Activated T-helper 9 cell treated with anti-CD3 and anti-CD28 coated beads, Interleukin-2, amount 50 U/mL, for 16 hours (primary cell): ENCODE measurements around the gene RASA3.

Source experiments
- DNase-seq: peaks from one replicate; pipeline ENCODE4 v3.0.0-alpha.2; 2020; ENCODE audit warnings: low read depth

Gene RASA3

DNA sequence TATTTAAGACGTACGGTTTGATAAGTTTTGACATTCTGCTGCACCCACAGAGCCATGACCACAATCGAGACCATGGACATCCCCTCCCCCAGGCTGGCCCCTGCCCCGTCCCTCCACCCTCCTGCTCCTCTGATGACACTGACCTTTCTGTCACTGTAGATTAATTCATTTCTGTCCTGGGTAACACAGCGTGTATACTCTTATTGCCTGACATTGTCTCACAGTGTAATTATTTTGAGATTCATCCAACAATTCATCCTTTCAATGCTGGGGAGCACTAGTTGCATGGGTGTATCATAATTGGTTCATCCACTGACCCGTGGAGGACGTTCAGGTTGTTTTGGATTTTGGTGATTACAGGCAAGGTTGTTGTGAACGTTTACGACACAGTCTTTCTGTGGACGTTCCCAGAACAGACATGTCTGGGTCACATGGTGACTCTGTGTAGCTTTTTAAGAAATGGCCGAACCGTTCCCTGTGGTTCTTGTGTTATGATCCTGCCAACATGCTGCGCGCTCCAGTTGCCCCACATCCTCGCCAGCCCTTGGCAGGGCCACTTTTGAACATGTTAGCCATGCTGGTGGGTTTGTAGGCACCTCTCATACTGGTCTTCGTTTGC is 200.5 kb downstream of the RASA3 start:
- DNase-seq, result no peak

DNA sequence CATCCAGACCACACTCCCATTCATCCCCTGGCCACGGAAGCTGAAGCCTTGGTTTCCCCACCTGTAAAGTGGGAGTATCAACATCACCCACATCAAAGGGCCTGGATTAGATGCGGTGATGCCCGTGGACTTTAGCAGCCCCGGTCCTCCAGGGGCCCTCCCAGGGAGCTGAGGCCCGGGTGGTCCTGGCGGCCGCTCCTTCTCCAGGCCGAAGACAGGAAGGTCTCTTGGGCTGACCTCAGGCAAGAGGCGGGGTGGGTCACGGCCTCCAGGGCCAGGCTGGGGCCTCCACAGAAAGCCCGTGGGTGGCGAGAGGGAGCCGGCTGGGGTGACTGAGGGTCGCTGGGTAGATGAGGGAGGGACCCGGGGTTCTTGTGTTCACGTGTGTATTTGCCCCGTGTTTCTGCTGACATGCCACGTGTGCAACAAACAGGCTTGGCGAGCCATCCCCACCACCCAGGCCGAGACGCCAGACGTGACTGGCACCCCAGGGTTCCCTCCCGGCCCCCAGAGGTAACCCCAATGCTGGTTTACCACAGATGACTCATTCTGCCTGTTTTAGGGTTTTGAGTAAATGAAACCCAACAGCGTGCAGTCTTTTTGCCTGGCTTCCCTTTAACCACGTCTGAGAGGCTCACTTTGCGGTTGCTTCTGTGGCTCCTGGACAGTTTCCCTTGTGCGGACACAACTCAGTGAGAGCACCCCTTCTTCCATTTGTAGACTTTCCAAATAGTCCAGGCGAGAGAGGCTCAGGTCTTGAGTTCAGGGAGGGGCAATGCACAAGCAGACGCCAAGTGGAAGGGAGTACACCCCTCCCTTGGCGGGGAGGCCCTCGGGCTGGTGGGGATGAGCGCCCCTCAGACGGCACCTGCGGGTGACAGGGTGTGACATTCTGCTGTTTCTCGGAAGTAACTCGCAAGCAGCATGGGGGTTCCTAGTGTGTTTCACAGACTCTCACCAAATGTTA is 201.5 kb downstream of the RASA3 start:
- peak; percentile 41 for DNase-seq

DNA sequence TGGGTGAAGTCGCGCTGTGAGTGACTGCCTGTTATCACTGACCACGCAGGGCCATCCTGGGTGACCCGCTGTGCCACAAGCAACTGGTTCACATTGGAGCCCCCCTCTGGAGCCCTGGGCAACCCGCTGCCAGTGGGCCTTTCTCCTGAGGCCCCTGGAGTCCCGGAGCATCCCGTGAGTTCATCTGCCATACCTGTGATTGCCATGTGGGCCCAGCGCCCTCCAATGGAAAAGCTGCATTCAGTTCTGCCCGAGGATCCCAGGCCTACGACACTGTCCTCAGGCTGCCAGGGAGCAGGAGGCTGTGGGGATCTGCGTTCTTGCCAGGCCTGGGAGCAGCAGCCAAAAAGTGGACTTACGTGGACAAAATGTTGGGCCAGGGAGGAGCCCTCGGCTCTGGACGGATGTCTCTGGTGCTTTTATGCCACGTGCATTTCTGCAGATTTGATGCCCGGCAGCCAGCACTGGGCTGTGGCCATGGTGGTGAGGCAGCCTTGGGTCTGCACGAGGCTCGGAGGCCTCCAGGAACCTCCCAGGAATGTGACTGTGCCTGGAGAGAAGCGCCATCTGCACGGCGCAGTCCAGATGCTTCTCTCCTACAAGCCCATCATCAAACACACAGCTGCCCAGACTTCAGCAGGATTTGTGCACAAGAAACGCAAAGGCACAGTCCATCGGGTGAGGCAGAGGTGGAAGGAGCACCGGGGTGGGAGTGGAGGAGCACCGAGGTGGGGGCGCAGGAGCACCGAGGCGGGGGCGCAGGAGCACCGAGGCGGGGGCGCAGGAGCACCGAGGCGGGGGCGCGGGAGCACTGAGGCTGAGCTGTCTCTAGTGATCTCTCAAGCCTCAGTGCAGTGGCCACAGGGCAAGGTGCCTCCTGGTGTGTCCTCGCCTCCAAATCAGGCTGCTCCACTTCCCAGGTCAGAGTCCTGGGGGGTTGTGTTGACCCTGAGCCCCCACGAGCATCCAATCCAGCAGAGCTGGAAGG is 202.5 kb downstream of the RASA3 start:
- no peak for DNase-seq

DNA sequence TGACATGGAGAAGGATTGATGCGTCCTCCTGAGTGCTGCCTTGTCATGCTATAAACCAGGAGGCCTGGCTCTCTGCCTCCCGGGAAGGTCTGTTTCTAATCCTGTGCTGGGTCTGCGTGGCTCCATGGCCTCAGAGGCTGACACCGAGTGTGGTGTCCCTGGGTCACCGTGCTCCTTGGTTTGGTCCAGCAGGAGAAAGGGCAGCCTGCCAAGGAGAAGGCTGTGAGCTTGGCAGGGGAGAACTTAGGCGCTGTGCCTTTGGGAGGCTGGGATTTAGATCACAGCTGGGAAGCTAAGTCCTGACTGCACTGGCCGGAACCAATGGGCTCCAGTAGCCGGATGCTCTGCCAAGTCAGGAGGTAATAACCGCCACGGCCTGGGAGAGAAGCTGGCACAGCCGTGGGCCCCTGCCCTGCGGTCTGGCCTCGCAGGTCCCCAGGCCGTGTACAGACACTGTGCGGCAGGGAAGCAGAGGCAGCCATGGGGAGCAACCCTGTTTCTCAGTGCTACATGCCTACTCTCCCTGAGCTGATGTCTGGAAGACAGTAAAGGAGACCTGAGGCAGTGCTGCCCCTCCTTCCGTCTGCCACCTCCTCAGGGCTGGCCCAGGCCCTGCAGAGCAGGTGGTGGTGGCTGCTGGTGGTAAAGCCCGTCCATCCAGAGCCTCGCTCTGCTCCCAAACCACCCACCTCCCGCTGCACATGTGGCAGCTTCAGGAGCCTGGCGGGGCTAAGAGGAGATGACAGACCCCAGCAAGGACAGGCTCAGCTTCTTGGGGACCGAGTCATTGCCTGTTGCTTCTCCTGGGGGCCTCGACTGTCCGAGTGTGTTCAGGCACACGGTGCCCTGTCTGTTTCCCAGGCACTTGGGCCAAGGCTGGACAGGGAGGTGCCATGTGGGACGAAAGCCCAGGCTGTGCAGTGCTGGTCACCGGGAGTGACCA is 203.5 kb downstream of the RASA3 start:
- no peak for DNase-seq
